Upper lobe of left lung (tissue), 6 donors: ENCODE measurements around the gene RILPL1. TPM values are rescaled to one million over a fixed set of nuclear protein-coding genes. Genes with fewer than 3 reads are reported as not detected.
"Not testable (repeated sequence)": the region's sequence is repeated elsewhere in the genome, so short reads cannot be mapped to it uniquely, and the experiment has no call there.

Experiments used
- ATAC-seq, 2 donors: fragments of 200-7000 bp; cut with Tn5 transposase; one replicate each; pipeline ENCODE4 v1.9.1; 2022; ENCODE audit warnings: mild to moderate bottlenecking in 2 of 2, moderate library complexity in 2 of 2; ENCODE audit not compliant: low FRiP score in 2 of 2
- DNase-seq, 2 donors: peaks; one replicate each; pipeline ENCODE4 v3.0.0-alpha.2; 2019 to 2020
- H3K27ac ChIP-seq, 4 donors: fragments of 200-600 bp; sonication (generic); one replicate each; pipeline ENCODE4 v1.5.1; 2016 to 2019
- H3K27me3 ChIP-seq, 4 donors: fragments of 200-600 bp; sonication (generic); one replicate each; pipeline ENCODE4 v1.5.1; 2017 to 2019
- H3K36me3 ChIP-seq, 4 donors: fragments of 200-600 bp; sonication (generic); one replicate each; pipeline ENCODE4 v1.5.1; 2016 to 2019
- H3K4me1 ChIP-seq, 4 donors: fragments of 200-600 bp; sonication (generic); one replicate each; pipeline ENCODE4 v1.5.1; 2018 to 2019
- H3K4me3 ChIP-seq, 4 donors: fragments of 200-600 bp; sonication (generic); one replicate each; pipeline ENCODE4 v1.5.1; 2017 to 2019; ENCODE audit warnings: mild to moderate bottlenecking in 2 of 4, moderate library complexity in 1 of 4
- H3K9me3 ChIP-seq, 4 donors: fragments of 200-600 bp; sonication (generic); one replicate each; pipeline ENCODE4 v1.5.1; 2018 to 2019
- EP300 ChIP-seq, 4 donors: sonication (generic); formaldehyde crosslinking; IDR thresholded peaks; one replicate each; pipeline ENCODE4 v1.5.1; 2017; ENCODE audit warnings: antibody characterized with exemption in 4 of 4, control low read depth in 2 of 4
- POLR2A ChIP-seq, 4 donors: fragments of 450-650 bp; IDR thresholded peaks; one replicate each; pipeline ENCODE4 v1.5.1; 2016 to 2017; ENCODE audit warnings: antibody characterized with exemption in 4 of 4, mild to moderate bottlenecking in 2 of 4
- POLR2AphosphoS5 ChIP-seq, 2 donors: sonication (generic); formaldehyde crosslinking; IDR thresholded peaks; one replicate each; pipeline ENCODE4 v1.5.1; 2017; ENCODE audit warnings: antibody characterized with exemption in 2 of 2
- WGBS, 2 donors: methylation state at CpG; one replicate each; pipeline ENCODE4 v1.1.5; 2017 to 2018; 5-methylcytosine and 5-hydroxymethylcytosine counted together
- total RNA-seq, 6 donors: library from RNA; depleted of rRNA in 4 of 6; stranded (reverse); fragments of >200 nt in 4 of 6; gene quantifications; one replicate each; pipeline versions ENCODE4 v1.1.0 to v1.2.1, GENCODE V29; 2016 to 2021
- TF ChIP-seq, protein P1 (sequence below), 6 experiments: fragments of 450-650 bp in 4 of 6; fragments of 200-600 bp in 2 of 6; sonication (generic) in 2 of 6; IDR thresholded peaks; one replicate each; pipeline ENCODE4 v1.5.1; 2016 to 2019; ENCODE audit warnings: antibody characterized with exemption in 6 of 6
- donor health status: DM: no; HTN: no; CAD: no; lungs with moderate emphysema.
- donor health status: DM: no; HTN: yes; CAD: no; lungs with severe emphysema.

The RILPL1 gene
- total RNA-seq, 6 donors from 2014 or later: 10.3 to 60.8 (median 18.6) TPM

DNA sequence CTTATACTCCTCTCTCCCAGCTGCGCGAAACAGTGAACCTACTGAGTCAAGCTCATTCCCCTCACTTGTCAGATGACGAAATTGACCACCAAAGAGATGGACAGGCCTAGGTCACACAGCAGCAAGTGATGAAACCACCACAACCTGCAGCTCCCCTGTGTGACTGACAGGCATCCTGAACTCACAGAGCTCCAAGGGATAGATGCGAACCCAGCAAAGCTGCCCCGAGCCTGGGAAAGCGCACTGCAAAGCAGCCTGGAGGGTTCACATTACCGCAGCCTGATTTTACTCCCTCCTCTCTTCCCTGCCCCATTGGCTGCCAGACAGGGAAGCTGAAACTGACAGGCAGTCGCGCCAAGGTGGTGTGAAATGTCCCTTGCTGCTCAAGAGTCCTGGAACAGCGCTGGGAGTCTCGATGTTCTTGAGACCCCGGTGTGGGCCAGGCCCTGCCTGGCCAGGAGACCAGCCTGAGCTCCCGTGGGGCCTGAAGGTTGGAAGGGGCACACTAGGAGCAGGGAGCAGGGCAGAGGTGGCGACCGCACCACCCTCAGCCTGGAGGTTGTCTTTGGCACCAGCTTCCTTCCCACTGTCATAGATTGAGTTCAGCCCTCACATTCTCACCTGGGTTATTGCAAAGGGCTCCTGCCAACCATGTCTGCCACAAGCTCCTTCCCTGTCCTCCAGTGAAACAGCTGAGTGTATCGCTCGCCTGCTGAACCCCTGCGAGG lies 39.2 kb downstream of the RILPL1 start:
- DNase-seq: no peak
- no peaks in the 10 kb centered on the region for H3K27me3 ChIP-seq
- no peak overlapping the region for H3K27ac ChIP-seq
- H3K9me3 ChIP-seq: no peaks in the 10 kb centered on the region
- peaks cover 0 to 22% (median 13%) of the 10 kb centered on the region in 4 donors for H3K36me3 ChIP-seq
- 87% methylated on average over 13 of the region's 18 CpGs for WGBS, 2 donors
- no peak for ATAC-seq
- TF ChIP-seq, protein P1, sequence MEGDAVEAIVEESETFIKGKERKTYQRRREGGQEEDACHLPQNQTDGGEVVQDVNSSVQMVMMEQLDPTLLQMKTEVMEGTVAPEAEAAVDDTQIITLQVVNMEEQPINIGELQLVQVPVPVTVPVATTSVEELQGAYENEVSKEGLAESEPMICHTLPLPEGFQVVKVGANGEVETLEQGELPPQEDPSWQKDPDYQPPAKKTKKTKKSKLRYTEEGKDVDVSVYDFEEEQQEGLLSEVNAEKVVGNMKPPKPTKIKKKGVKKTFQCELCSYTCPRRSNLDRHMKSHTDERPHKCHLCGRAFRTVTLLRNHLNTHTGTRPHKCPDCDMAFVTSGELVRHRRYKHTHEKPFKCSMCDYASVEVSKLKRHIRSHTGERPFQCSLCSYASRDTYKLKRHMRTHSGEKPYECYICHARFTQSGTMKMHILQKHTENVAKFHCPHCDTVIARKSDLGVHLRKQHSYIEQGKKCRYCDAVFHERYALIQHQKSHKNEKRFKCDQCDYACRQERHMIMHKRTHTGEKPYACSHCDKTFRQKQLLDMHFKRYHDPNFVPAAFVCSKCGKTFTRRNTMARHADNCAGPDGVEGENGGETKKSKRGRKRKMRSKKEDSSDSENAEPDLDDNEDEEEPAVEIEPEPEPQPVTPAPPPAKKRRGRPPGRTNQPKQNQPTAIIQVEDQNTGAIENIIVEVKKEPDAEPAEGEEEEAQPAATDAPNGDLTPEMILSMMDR (IDR thresholded peaks at IDR 0.05): no peak
- TF ChIP-seq EP300 (IDR thresholded peaks at IDR 0.05): no peak
- no peak overlapping the region for H3K4me3 ChIP-seq
- no peaks in the 10 kb centered on the region for H3K4me1 ChIP-seq

DNA sequence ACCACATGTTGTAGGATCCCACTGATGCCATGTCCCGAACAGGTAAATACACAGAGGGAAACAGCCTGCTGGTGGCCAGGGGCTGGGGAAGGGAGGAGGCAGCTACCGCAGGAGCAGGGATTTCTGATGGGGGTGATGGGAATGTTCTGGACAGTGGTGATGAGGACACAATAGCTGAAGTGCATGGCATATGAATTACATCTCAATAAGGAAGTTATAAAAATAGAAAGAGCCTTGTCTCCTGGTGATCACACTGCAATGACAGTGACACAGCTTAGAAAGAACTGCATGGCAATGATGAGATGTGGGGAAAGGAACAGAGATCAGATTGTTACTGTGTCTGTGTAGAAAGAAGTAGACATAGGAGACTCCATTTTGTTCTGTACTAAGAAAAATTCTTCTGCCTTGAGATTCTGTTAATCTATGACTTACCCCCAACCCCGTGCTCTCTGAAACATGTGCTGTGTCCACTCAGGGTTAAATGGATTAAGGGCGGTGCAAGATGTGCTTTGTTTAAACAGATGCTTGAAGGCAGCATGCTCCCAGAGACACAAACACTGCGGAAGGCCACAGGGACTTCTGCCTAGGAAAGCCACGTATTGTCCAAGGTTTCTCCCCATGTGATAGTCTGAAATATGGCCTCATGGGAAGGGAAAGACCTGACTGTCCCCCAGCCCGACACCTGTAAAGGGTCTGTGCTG lies 41.0 kb downstream of the RILPL1 start:
- DNase-seq, H3K27ac ChIP-seq, ATAC-seq, H3K27me3 ChIP-seq, H3K36me3 ChIP-seq, H3K9me3 ChIP-seq, H3K4me1 ChIP-seq, H3K4me3 ChIP-seq: not testable (repeated sequence)
- 82 to 85% methylated on average over 6 to 7 of the region's 7 CpGs for WGBS, 2 donors

DNA sequence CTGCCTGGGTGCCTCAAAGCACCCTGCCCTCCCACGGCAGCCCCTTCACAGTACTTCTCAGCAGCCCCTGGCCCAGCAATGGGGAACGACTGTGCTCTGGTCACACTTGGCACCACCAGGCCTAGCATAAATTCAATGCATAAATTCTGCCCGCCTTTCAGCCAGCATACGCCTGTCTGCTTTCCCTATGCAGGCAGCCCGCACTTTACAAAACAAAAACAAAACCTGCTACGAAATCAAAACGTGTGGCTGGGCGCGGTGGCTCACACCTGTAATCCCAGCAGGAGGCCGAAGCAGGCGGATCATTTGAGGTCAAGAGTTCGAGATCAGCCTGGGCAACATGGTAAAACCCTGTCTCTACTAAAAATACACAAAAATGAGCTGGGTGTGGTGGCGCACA lies 42.0 kb downstream of the RILPL1 start:
- DNase-seq (no peak), ATAC-seq (peak in 1 of 2 donors; percentile 12)
- Histone ChIP-seq H3K27me3 (no peaks in the 10 kb centered on the region), H3K27ac (no peak overlapping the region), H3K4me3 (no peak overlapping the region), H3K36me3 (no peaks in the 10 kb centered on the region), H3K9me3 (no peaks in the 10 kb centered on the region), H3K4me1 (no peaks in the 10 kb centered on the region)
- WGBS, 2 donors: 90 to 95% methylated on average over 13 of the region's 13 CpGs
- TF ChIP-seq EP300 (IDR thresholded peaks at IDR 0.05) (no peak), POLR2A (IDR thresholded peaks at IDR 0.05) (no peak), POLR2AphosphoS5 (IDR thresholded peaks at IDR 0.05) (no peak)
- TF ChIP-seq, protein P1 (IDR thresholded peaks at IDR 0.05): no peak

DNA sequence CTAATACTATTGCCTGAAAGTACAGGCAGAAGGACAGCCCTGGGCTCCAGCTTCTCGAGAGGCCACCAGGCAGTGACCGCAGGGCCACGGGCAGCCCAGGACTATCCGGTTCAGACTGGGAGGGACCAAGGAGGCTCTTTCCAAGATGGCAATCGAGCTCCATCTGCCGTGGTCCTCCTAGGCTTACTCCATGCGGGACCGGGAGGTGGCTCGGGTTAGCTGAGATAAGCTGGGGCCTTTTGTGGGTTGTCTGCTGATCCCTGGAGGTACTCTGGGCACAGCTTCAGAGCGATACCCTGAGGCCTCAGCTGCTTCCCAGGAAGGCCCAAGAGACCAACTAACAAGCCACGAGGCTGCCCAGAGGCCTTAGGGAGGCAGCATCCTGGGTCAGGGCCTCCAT lies 42.5 kb downstream of the RILPL1 start:
- ATAC-seq (no peak), DNase-seq (no peak)
- WGBS, 2 donors: 80 to 96% methylated on average over 1 to 11 of the region's 11 CpGs
- no peaks in the 10 kb centered on the region for H3K27me3 ChIP-seq
- no peaks in the 10 kb centered on the region for H3K9me3 ChIP-seq
- TF ChIP-seq, protein P1 (IDR thresholded peaks at IDR 0.05): no peak
- TF ChIP-seq EP300 (IDR thresholded peaks at IDR 0.05): no peak
- TF ChIP-seq POLR2A (IDR thresholded peaks at IDR 0.05): no peak
- TF ChIP-seq POLR2AphosphoS5 (IDR thresholded peaks at IDR 0.05): no peak
- no peak overlapping the region for H3K4me3 ChIP-seq
- no peak overlapping the region for H3K27ac ChIP-seq
- H3K4me1 ChIP-seq: no peaks in the 10 kb centered on the region
- H3K36me3 ChIP-seq: no peaks in the 10 kb centered on the region

DNA sequence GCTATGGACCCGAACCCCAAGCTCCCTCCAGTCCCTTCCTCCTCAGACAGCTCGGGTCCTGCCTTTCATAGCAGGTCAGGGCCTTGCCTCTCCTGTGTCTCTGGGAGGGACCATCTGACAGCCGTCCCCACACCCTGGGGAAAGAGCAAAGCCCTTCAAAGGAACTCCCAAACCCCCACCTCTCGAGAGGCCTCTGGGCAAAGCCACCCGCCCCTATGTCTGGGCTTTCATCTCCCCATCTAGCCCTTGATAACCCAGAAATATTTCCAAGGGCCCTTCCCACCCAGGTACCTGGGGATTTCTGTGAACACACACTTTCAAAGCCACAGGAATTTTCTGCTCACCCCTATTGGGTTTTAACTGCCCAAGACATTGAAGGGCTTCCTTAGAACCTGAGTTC lies 43.4 kb downstream of the RILPL1 start:
- TF ChIP-seq POLR2AphosphoS5 (IDR thresholded peaks at IDR 0.05) (no peak), EP300 (IDR thresholded peaks at IDR 0.05) (no peak), POLR2A (IDR thresholded peaks at IDR 0.05) (no peak)
- TF ChIP-seq, protein P1 (IDR thresholded peaks at IDR 0.05): no peak
- no peaks in the 10 kb centered on the region for H3K27me3 ChIP-seq
- H3K27ac ChIP-seq: peak overlapping the region in 3 of 4 donors; percentile 7 to 48 (median 40)
- DNase-seq: peak in 1 of 2 donors; percentile 33
- 51 to 63% methylated on average over 4 to 5 of the region's 5 CpGs for WGBS, 2 donors
- peak; percentile 20 to 54 for ATAC-seq
- peaks cover 0 to 3% (median 0%) of the 10 kb centered on the region in 4 donors for H3K36me3 ChIP-seq
- no peak overlapping the region for H3K4me3 ChIP-seq
- no peaks in the 10 kb centered on the region for H3K9me3 ChIP-seq
- H3K4me1 ChIP-seq: no peaks in the 10 kb centered on the region
